GM12864 (cell line): Measurements from ENCODE around the gene ADARB1.

Experiments used
- DNase-seq: peaks from one replicate; pipeline ENCODE4 v3.0.0-alpha.2; 2011; ENCODE audit warnings: low read depth
- H3K4me3 ChIP-seq: 2 replicates; pipeline ENCODE4 v1.5.1; 2011; ENCODE audit warnings: mild to moderate bottlenecking, low read depth, low read length, control low read depth
- TF ChIP-seq, protein P1 (sequence below): IDR thresholded peaks from 2 replicates; pipeline ENCODE4 v1.5.1; 2011; ENCODE audit warnings: low read depth, mild to moderate bottlenecking, moderate library complexity, low read length, control low read depth, inconsistent platforms; ENCODE audit errors: missing control alignments

The ADARB1 gene

DNA sequence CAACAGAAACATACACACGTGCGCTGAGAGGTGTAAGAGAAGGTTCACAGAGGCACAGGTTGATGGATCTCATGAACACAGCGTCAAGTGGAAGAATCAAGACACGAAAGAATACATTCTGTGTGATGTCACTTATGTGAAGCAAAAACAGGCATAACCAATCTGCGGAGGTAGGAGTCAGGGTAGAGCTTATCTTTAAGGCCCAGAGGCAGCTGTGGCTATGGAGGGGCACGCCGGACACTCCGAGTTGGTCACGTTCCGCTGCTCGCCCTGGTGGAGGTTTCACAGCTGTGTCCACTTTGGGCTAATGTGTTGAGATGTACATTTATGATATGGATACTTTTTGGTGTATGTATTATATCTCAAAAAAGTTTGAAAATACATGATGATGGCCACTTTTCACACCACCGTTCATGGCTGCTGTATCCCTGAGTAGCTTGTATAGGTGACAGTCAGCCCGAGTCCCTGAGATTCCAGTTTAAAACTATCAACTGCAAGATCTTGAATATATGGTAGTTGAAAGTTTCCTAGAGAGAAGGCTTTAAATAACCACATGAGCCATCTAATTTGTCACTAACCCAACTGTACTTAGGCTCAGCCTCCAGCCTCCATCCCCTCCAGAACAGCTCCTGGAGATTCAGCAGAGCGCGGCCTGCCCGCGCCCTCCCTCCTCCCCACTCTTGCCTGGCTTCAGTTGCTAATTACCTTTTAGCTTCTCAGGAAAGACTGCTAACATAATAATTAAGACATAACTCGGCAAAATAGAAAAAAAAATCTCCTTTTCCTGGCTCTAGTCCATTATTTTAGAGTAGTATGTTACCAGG is 6.7 kb upstream of the ADARB1 start:
- TF ChIP-seq, protein P1, sequence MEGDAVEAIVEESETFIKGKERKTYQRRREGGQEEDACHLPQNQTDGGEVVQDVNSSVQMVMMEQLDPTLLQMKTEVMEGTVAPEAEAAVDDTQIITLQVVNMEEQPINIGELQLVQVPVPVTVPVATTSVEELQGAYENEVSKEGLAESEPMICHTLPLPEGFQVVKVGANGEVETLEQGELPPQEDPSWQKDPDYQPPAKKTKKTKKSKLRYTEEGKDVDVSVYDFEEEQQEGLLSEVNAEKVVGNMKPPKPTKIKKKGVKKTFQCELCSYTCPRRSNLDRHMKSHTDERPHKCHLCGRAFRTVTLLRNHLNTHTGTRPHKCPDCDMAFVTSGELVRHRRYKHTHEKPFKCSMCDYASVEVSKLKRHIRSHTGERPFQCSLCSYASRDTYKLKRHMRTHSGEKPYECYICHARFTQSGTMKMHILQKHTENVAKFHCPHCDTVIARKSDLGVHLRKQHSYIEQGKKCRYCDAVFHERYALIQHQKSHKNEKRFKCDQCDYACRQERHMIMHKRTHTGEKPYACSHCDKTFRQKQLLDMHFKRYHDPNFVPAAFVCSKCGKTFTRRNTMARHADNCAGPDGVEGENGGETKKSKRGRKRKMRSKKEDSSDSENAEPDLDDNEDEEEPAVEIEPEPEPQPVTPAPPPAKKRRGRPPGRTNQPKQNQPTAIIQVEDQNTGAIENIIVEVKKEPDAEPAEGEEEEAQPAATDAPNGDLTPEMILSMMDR = no peak
- no peak overlapping the region for H3K4me3 ChIP-seq
- DNase-seq = no peak

DNA sequence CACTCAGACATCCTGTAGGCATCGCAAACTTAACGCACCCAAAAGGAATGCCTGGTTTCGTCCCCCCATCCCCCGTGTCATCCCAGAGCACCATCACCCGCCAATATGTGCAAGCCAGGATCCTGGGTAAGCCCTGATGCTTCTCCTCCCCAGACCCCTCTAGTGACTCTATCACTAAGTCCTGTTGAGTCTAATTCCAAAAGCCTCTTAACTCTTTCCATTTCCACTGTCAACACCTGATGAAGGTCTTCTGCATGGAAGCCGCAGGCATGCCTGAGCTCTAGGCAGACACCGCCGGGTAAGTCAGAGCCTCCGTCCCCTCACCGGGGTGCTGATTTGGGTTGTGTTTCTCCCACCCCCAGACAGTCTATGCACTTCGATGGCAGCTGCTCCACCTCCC is 5.3 kb upstream of the ADARB1 start:
- H3K4me3 ChIP-seq = no peak overlapping the region
- TF ChIP-seq, protein P1 = no peak
- no peak for DNase-seq

- TF ChIP-seq, protein P1 = no peak
- no peak overlapping the region for H3K4me3 ChIP-seq
- no peak for DNase-seq
Measured at GRCh38 chr21:45069711-45070110, 4.7 kb upstream of the ADARB1 start.

DNA sequence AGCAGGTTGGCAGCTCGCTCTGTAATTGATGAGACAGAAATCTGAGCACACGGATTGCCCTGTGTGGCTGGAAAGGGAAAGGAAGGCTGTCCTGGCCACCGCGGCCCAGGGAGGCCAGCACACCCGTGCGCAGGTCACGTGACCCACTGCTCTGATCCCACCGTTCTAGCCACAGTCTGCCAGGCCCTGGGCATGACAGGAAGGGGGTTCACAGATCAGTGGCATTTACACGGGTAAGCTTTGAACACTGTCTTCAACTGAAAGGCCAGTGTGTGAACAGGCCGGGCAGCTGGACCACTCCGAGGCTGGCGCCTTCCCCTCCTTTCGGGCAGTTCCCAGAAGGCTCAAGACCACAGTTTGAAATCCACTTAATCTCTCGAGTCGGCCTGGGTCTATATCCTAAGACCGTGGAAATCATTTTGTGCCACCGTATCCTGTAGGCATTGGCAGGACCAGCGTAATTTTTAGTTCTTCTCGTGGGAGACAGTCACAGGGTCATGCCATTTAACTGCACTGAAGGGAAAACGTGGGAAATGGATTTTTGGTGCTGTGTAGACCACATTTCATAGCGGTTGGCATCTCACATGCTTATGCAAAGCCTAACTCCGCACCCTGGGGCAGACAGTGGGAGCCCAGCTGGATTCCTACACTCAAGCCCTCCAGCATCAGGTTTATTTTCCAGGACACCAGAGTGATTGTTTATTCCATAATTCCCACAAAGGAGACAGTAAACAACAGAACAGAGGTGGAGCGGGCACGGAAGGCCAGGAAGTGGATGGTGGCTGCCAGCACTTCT is 3.1 kb upstream of the ADARB1 start:
- no peak for DNase-seq
- TF ChIP-seq, protein P1 = no peak
- no peak overlapping the region for H3K4me3 ChIP-seq

GRCh38 chr21:45071874-45072737 is 2.3 kb upstream of the ADARB1 start:
- no peak for DNase-seq
- TF ChIP-seq, protein P1 = no peak
- no peak overlapping the region for H3K4me3 ChIP-seq

GRCh38 chr21:45072738-45073300 is 1.6 kb upstream of the ADARB1 start:
- no peak overlapping the region for H3K4me3 ChIP-seq
- TF ChIP-seq, protein P1 = no peak
- no peak for DNase-seq
